ENCODE results near the gene FAM222A.

The FAM222A gene

GRCh38 chr12:109762071-109762672 is 48.5 kb downstream of the FAM222A start:
- H3K4me2 ChIP-seq (ENCODE audit: low read length), result no peak overlapping the region
- no peaks in the 10 kb centered on the region for H3K4me1 ChIP-seq (ENCODE audit: control insufficient read depth, low read length)
- no peaks in the 10 kb centered on the region for H3K27me3 ChIP-seq (ENCODE audit: control insufficient read depth, low read length)
- H3F3A ChIP-seq (ENCODE audit: control insufficient read depth, insufficient read depth), result no peaks in the 10 kb centered on the region
- H3K4me3 ChIP-seq (ENCODE audit: low read length), result no peak overlapping the region
- no peaks in the 10 kb centered on the region for H3K79me2 ChIP-seq (ENCODE audit: control insufficient read depth, low read length)
- no peaks in the 10 kb centered on the region for H3K36me3 ChIP-seq (ENCODE audit: control insufficient read depth, low read length)
- H3K27ac ChIP-seq (ENCODE audit: low read depth, low read length), result no peak overlapping the region
- TF ChIP-seq EZH2phosphoT487 (IDR thresholded peaks at IDR 0.05; ENCODE audit: borderline replicate concordance, low read length) (no peak), CTCF (IDR thresholded peaks at IDR 0.05; ENCODE audit: low read depth, low read length, poor library complexity, severe bottlenecking) (no peak)
- no peaks in the 10 kb centered on the region for H3K9me2 ChIP-seq (replicated peaks; ENCODE audit: control insufficient read depth, low read length)
- H4K20me1 ChIP-seq (ENCODE audit: control insufficient read depth, insufficient read depth, low read depth, low read length), result no peaks in the 10 kb centered on the region
- no peaks in the 10 kb centered on the region for H3K9me3 ChIP-seq (ENCODE audit: control insufficient read depth, insufficient read depth, low read length)

- Histone ChIP-seq H3K27me3 (ENCODE audit: control insufficient read depth, low read length) (no peaks in the 10 kb centered on the region), H3K36me3 (ENCODE audit: control insufficient read depth, low read length) (no peaks in the 10 kb centered on the region), H3K27ac (ENCODE audit: low read depth, low read length) (no peak overlapping the region), H3K4me2 (ENCODE audit: low read length) (no peak overlapping the region), H4K20me1 (ENCODE audit: control insufficient read depth, insufficient read depth, low read depth, low read length) (no peaks in the 10 kb centered on the region), H3F3A (ENCODE audit: control insufficient read depth, insufficient read depth) (no peaks in the 10 kb centered on the region), H3K9me3 (ENCODE audit: control insufficient read depth, insufficient read depth, low read length) (no peaks in the 10 kb centered on the region), H3K79me2 (ENCODE audit: control insufficient read depth, low read length) (no peaks in the 10 kb centered on the region), H3K4me3 (ENCODE audit: low read length) (no peak overlapping the region), H3K9me2 (replicated peaks; ENCODE audit: control insufficient read depth, low read length) (no peaks in the 10 kb centered on the region), H3K4me1 (ENCODE audit: control insufficient read depth, low read length) (no peaks in the 10 kb centered on the region)
- TF ChIP-seq EZH2phosphoT487 (IDR thresholded peaks at IDR 0.05; ENCODE audit: borderline replicate concordance, low read length), result no peak
- TF ChIP-seq CTCF (IDR thresholded peaks at IDR 0.05; ENCODE audit: low read depth, low read length, poor library complexity, severe bottlenecking), result no peak
Observed at GRCh38 chr12:109762673-109763191, 49.1 kb downstream of the FAM222A start.

GRCh38 chr12:109763201-109763841 is 49.7 kb downstream of the FAM222A start:
- Histone ChIP-seq H3K4me2 (ENCODE audit: low read length) (no peak overlapping the region), H4K20me1 (ENCODE audit: control insufficient read depth, insufficient read depth, low read depth, low read length) (no peaks in the 10 kb centered on the region), H3K4me3 (ENCODE audit: low read length) (no peak overlapping the region), H3K9me3 (ENCODE audit: control insufficient read depth, insufficient read depth, low read length) (no peaks in the 10 kb centered on the region), H3K27ac (ENCODE audit: low read depth, low read length) (no peak overlapping the region), H3K4me1 (ENCODE audit: control insufficient read depth, low read length) (no peaks in the 10 kb centered on the region), H3K36me3 (ENCODE audit: control insufficient read depth, low read length) (no peaks in the 10 kb centered on the region), H3K27me3 (ENCODE audit: control insufficient read depth, low read length) (no peaks in the 10 kb centered on the region), H3K9me2 (replicated peaks; ENCODE audit: control insufficient read depth, low read length) (no peaks in the 10 kb centered on the region), H3F3A (ENCODE audit: control insufficient read depth, insufficient read depth) (no peaks in the 10 kb centered on the region), H3K79me2 (ENCODE audit: control insufficient read depth, low read length) (no peaks in the 10 kb centered on the region)
- TF ChIP-seq CTCF (IDR thresholded peaks at IDR 0.05; ENCODE audit: low read depth, low read length, poor library complexity, severe bottlenecking), result no peak
- TF ChIP-seq EZH2phosphoT487 (IDR thresholded peaks at IDR 0.05; ENCODE audit: borderline replicate concordance, low read length), result no peak
